Measurements from ENCODE around the gene ESYT1. TPM values are rescaled to one million over a fixed set of nuclear protein-coding genes. Genes with fewer than 3 reads are reported as not detected.
A peak's percentile ranks its signal among the peaks of the same experiment; 100 is the strongest.
"Not testable (repeated sequence)": the region's sequence is repeated elsewhere in the genome, so short reads cannot be mapped to it uniquely, and the experiment has no call there.

Gene ESYT1
- total and polyA plus RNA-seq, 8 donors: 8.6 to 142 (median 29.7) TPM

DNA sequence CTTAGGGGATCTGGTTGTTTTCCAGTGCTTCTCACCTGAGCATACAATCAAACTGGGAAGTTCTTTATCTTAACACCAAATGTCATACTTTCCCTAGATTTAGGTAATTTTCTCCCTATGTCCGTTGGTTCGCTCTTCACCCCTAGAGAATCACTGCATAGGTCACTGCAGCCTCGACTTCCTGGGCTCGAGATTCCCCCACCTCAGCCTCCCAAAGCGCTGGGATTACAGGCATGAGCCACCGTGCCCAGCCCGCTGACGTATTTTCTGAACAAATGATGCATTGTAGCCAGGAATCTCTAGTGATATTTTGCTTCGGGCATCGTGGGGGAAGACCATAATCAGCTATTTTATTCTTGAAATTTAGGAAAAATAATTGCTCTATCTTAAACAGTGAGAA lies 12.7 kb upstream of the ESYT1 start:
- DNase-seq: peak in 1 of 2 donors; percentile 62
- H3K9me3 ChIP-seq: no peaks in the 10 kb centered on the region
- intact Hi-C loops (cut with DNase I; ENCODE audit: low total_unique reads): no loop called here

DNA sequence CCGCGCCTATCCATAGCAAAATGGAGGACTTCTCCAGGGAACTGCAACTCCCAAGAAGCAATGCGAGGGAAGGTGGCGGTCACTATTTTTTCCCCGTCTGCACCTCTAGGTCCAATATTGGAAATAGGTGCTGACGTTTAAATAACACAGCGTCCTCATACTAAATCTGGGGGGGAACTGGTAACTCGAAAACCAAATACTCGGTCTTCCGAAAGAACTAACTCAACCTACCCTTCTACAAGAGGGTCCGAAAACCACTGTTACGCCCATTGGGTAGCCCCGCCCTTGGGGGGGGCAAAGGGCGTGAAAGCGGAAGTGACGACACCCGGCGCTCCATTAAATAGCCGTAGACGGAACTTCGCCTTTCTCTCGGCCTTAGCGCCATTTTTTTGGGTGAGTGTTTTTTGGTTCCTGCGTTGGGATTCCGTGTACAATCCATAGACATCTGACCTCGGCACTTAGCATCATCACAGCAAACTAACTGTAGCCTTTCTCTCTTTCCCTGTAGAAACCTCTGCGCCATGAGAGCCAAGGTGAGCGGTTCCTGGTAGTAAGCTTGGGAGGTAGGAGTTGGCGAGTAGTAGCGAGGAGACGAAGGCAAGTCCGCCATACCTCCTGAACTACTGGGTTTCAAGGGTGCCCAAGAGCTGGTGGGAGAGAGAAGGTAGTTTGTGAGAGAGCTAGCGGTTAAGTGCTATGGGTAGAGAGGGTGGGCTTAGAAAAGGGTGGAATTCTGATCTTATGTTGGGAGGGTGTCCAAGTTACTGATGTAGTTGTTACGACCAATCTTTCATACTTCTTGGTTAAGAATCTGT lies 11.6 kb upstream of the ESYT1 start, which contains the start of gene RPL41:
RPL41 (plus strand) TSS at position 367 of the 815 bp plus-strand sequence.
- Histone ChIP-seq H3K9me3 (no peaks in the 10 kb centered on the region), H3K4me3 (peak within 1 kb of the TSS; percentile 69 to 79 (median 74)), H3K4me1 (peaks cover 18 to 38% (median 29%) of the 10 kb centered on the region in 4 donors), H3K27ac (peak within 1 kb of the TSS; percentile 95 to 97 (median 96)), H3K27me3 (no peaks in the 10 kb centered on the region), H3K36me3 (peaks cover 30 to 45% (median 40%) of the 10 kb centered on the region in 4 donors)
- 0 to 1% (median 1%) methylated on average over 34 of the region's 34 CpGs for WGBS, 5 donors
- DNase-seq: peak; percentile 97 to 98
- intact Hi-C loops (cut with DNase I; ENCODE audit: low total_unique reads): no loop called here
- TF ChIP-seq POLR2A (IDR thresholded peaks at IDR 0.05) (peak in 2 of 4 donors; percentile 74 to 81), EP300 (IDR thresholded peaks at IDR 0.05) (no peak), POLR2AphosphoS5 (IDR thresholded peaks at IDR 0.05) (peak; percentile 98 to 99 (median 99))
- TF ChIP-seq, protein P1, sequence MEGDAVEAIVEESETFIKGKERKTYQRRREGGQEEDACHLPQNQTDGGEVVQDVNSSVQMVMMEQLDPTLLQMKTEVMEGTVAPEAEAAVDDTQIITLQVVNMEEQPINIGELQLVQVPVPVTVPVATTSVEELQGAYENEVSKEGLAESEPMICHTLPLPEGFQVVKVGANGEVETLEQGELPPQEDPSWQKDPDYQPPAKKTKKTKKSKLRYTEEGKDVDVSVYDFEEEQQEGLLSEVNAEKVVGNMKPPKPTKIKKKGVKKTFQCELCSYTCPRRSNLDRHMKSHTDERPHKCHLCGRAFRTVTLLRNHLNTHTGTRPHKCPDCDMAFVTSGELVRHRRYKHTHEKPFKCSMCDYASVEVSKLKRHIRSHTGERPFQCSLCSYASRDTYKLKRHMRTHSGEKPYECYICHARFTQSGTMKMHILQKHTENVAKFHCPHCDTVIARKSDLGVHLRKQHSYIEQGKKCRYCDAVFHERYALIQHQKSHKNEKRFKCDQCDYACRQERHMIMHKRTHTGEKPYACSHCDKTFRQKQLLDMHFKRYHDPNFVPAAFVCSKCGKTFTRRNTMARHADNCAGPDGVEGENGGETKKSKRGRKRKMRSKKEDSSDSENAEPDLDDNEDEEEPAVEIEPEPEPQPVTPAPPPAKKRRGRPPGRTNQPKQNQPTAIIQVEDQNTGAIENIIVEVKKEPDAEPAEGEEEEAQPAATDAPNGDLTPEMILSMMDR (IDR thresholded peaks at IDR 0.05): no peak

More for the DNA sequence above, 12.7 kb upstream of the ESYT1 start:
- Histone ChIP-seq H3K4me3 (peak overlapping the region; percentile 69 to 79 (median 74)), H3K27me3 (no peaks in the 10 kb centered on the region), H3K36me3 (peaks cover 31 to 45% (median 40%) of the 10 kb centered on the region in 4 donors), H3K27ac (peak overlapping the region; percentile 30 to 97 (median 96)), H3K4me1 (peaks cover 18 to 35% (median 27%) of the 10 kb centered on the region in 4 donors)
- 26 to 41% (median 37%) methylated on average over 10 of the region's 10 CpGs for WGBS, 5 donors
- no peak for TF ChIP-seq POLR2AphosphoS5 (IDR thresholded peaks at IDR 0.05)
- TF ChIP-seq, protein P1 (IDR thresholded peaks at IDR 0.05): no peak
- no peak for TF ChIP-seq EP300 (IDR thresholded peaks at IDR 0.05)
- TF ChIP-seq POLR2A (IDR thresholded peaks at IDR 0.05): no peak

DNA sequence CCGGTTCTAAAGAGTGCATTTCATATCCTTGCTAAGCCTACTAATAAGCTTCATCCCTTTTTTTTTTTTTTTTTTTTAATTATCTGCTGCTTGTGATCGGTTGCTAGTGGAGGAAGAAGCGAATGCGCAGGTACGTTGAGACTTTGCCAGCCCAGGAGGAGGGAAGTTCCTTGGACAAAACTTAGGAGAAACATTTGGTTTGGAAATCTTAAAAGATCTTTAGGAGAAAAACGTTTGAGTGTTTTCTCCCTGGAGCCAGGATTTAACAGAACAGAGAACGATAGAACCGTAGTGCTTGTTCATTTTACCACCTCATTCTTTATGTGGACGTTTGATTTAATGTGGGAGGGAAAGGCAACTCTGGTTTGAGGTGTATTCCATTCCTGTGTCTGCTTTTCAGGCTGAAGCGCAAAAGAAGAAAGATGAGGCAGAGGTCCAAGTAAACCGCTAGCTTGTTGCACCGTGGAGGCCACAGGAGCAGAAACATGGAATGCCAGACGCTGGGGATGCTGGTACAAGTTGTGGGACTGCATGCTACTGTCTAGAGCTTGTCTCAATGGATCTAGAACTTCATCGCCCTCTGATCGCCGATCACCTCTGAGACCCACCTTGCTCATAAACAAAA lies 10.9 kb upstream of the ESYT1 start:
- peak overlapping the region; percentile 69 to 79 (median 74) for H3K4me3 ChIP-seq
- peak in 1 of 2 donors; percentile 48 for DNase-seq
- peak overlapping the region; percentile 95 to 97 (median 96) for H3K27ac ChIP-seq
- intact Hi-C loops (cut with DNase I; ENCODE audit: low total_unique reads); H3K27me3 ChIP-seq; H3K9me3 ChIP-seq: not testable (repeated sequence)
- H3K36me3 ChIP-seq: peaks cover 23 to 45% (median 39%) of the 10 kb centered on the region in 4 donors
- peaks cover 18 to 43% (median 29%) of the 10 kb centered on the region in 4 donors for H3K4me1 ChIP-seq
- 1 to 2% (median 2%) methylated on average over 12 to 16 of the region's 16 CpGs for WGBS, 5 donors

DNA sequence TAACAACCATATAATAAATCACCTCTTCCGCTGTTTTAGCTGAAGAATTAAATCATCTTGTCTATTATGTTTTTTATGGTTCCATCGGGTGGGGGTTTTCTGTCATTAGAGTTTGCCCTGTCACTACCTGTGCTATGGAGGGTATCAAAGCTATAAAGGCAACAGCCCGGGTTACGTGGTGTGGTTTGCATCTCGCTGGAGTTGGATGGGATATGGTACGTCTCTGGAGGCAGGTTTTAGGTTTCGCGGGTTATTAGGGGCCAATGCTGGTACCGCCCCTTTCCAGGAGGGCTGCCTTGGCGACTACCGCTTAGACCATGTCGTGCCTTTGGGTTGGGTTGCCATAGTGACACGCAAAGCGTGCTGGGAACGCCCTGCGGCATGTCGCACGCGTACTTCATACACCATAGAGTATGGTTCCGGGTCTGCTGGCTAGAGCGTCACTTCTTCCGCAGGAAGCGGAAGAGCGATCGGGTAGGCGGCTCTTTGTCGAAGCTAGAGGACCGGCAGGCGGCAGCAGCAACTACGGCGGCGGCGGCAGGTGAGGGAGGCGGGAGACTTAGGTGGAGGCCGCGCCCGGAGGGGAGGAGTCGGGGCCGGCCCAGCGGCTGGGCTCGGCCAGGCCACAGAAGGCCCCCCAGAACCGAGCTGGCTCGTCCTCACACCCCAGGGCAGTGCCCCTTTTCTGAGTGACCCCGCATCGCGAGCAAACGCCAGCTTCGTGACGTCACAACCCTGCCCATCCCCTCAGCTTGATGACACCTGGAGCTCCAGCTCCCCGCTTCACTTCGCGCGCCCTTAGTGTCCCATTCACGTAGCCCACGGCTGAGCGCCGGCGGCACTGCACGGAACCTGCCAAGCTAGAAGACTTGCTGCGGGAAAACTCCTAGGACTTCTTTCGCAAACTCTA lies 10.0 kb upstream of the ESYT1 start, which contains the start of gene ZC3H10:
ZC3H10 (plus strand) TSS at position 489 of the 910 bp plus-strand sequence. CDS start 2,297 bp downstream, outside the sequence.
- H3K9me3 ChIP-seq: no peaks in the 10 kb centered on the region
- H3K4me1 ChIP-seq: peaks cover 18 to 48% (median 33%) of the 10 kb centered on the region in 4 donors
- DNase-seq: peak; percentile 98 to 100
- peak within 1 kb of the TSS; percentile 95 to 97 (median 96) for H3K27ac ChIP-seq
- peaks cover 15 to 44% (median 32%) of the 10 kb centered on the region in 4 donors for H3K36me3 ChIP-seq
- intact Hi-C loops (cut with DNase I; ENCODE audit: low total_unique reads): no loop called here
- H3K27me3 ChIP-seq: no peaks in the 10 kb centered on the region
- TF ChIP-seq, protein P1 (IDR thresholded peaks at IDR 0.05): peak in 5 of 7 experiments; percentile 21 to 70 (median 49)
- peak in 2 of 4 donors; percentile 43 to 73 for TF ChIP-seq POLR2A (IDR thresholded peaks at IDR 0.05)
- TF ChIP-seq EP300 (IDR thresholded peaks at IDR 0.05): no peak
- peak; percentile 95 to 99 (median 99) for TF ChIP-seq POLR2AphosphoS5 (IDR thresholded peaks at IDR 0.05)
- peak within 1 kb of the TSS; percentile 69 to 79 (median 74) for H3K4me3 ChIP-seq
- WGBS, 5 donors: 0 to 1% (median 1%) methylated on average over 43 to 61 of the region's 61 CpGs
